WI38 (cell line): Measurements from ENCODE around the gene OBSCN.

Experiments
- H3K4me3 ChIP-seq: 2 replicates; pipeline ENCODE4 v1.5.1; 2011; ENCODE audit warnings: low read depth, mild to moderate bottlenecking, control low read depth, low read length
- CTCF ChIP-seq: IDR thresholded peaks from 2 replicates; pipeline ENCODE4 v1.5.1; 2012; ENCODE audit warnings: low read depth, mild to moderate bottlenecking, control low read depth, low read length

The OBSCN gene

GRCh38 chr1:228209657-228210056 lies 1.8 kb downstream of the OBSCN start:
- H3K4me3 ChIP-seq = no peak overlapping the region
- no peak for TF ChIP-seq CTCF

- H3K4me3 ChIP-seq = no peak overlapping the region
- TF ChIP-seq CTCF = no peak
Measured at GRCh38 chr1:228210076-228210651, 2.3 kb downstream of the OBSCN start.

GRCh38 chr1:228210712-228211530 lies 3.1 kb downstream of the OBSCN start:
- no peak for TF ChIP-seq CTCF

GRCh38 chr1:228211531-228212414 lies 3.9 kb downstream of the OBSCN start:
- no peak for TF ChIP-seq CTCF
- no peak overlapping the region for H3K4me3 ChIP-seq

More at GRCh38 chr1:228210712-228211530, 3.1 kb downstream of the OBSCN start:
- no peak overlapping the region for H3K4me3 ChIP-seq

- H3K4me3 ChIP-seq = peak overlapping the region; percentile 22; the same call in 1 of the 2 replicates
- TF ChIP-seq CTCF = no peak
Measured at GRCh38 chr1:228212415-228212965, 4.6 kb downstream of the OBSCN start.

- TF ChIP-seq CTCF = peak; percentile 48
- peak overlapping the region; percentile 61 for H3K4me3 ChIP-seq
Measured at GRCh38 chr1:228212966-228213844, 5.4 kb downstream of the OBSCN start.
